HCT116 (cell line): ENCODE results near the gene SYT9. TPM values are rescaled to one million over a fixed set of nuclear protein-coding genes. Genes with fewer than 3 reads are reported as not detected.

Experiments
- ATAC-seq: fragments of 200-7000 bp; cut with Tn5 transposase; 2 replicates; pipeline ENCODE4 v1.9.1; 2020; ENCODE audit warnings: mild to moderate bottlenecking, moderate library complexity
- BruUV-seq: library from RNA; stranded (reverse); fragments of 400-500 nt; replicated peaks from 2 replicates; lab custom pipeline; 2021; lab: Mats Ljungman, UMichigan
- CTCF ChIA-PET: fragments of 300-600 bp; sonication (Branson Sonifier 250); formaldehyde crosslinking; loops from one replicate; lab custom pipeline; 2021; ENCODE audit warnings: antibody characterized with exemption; lab: Charles Lee
- POLR2A ChIA-PET: fragments of 300-600, 350-600 bp; sonication (Branson Sonifier 250); formaldehyde crosslinking; loops from one replicate; lab custom pipeline; 2021; ENCODE audit warnings: antibody characterized with exemption; lab: Charles Lee
- RAD21 ChIA-PET, 2 experiments: fragments of 300-600 bp; sonication (Branson Sonifier 250); formaldehyde crosslinking; loops; one replicate each; lab custom pipeline; 2023; ENCODE audit warnings: low total read pairs in 2 of 2; ENCODE audit not compliant: uncharacterized antibody in 2 of 2, unreplicated experiment in 2 of 2, low non-redundant PET in 1 of 2; lab: Charles Lee
- DNase-seq: peaks from one replicate; pipeline ENCODE4 v3.0.0-alpha.2; 2010; ENCODE audit warnings: low read depth, low spot score
- H2AFZ ChIP-seq: fragments of 200-600 bp; shearing (Covaris generic), sonication (generic); 2 replicates; pipeline ENCODE4 v1.6.1; 2017; ENCODE audit warnings: low read depth, mixed run types, mixed read lengths, antibody characterized with exemption, low read length; ENCODE audit not compliant: poor library complexity, severe bottlenecking
- H3K27ac ChIP-seq: 2 replicates; pipeline ENCODE4 v1.5.1; 2012; ENCODE audit warnings: low read depth, low read length
- H3K27me3 ChIP-seq: fragments of 200-600 bp; sonication (generic); 2 replicates; pipeline ENCODE4 v1.6.1; 2016; ENCODE audit warnings: mixed run types, low read length, mixed read lengths; ENCODE audit not compliant: insufficient read depth
- H3K36me3 ChIP-seq, 2 experiments: fragments of 200-500 bp in 1 of 2; fragments of 200-600 bp in 1 of 2; sonication (Bioruptor generic) in 1 of 2; sonication (generic) in 1 of 2; 2 replicates each; pipeline versions ENCODE4 v1.5.1 to v1.6.1; 2014 to 2016; ENCODE audit warnings: low read length in 2 of 2, inconsistent platforms in 1 of 2, mixed read lengths in 1 of 2, mixed run types in 1 of 2; ENCODE audit not compliant: insufficient read depth in 2 of 2, control insufficient read depth in 1 of 2
- H3K4me1 ChIP-seq, 2 experiments: fragments of 200-600 bp in 1 of 2; sonication (generic) in 1 of 2; 2 replicates each; pipeline versions ENCODE4 v1.5.1 to v1.6.1; 2012 to 2017; ENCODE audit warnings: low read length in 2 of 2, inconsistent platforms in 1 of 2, mild to moderate bottlenecking in 1 of 2, mixed read lengths in 1 of 2, mixed run types in 1 of 2, moderate library complexity in 1 of 2; ENCODE audit not compliant: insufficient read depth in 2 of 2, control insufficient read depth in 1 of 2
- H3K4me2 ChIP-seq: fragments of 200-600 bp; sonication (generic); 2 replicates; pipeline ENCODE4 v1.6.1; 2017; ENCODE audit warnings: mixed run types, low read length, mixed read lengths
- H3K4me3 ChIP-seq, 2 experiments: fragments of 200-600 bp in 1 of 2; sonication (generic) in 1 of 2; replicated peaks in 1 of 2; 2 replicates each; pipeline ENCODE4 v1.5.1; 2011 to 2016; ENCODE audit warnings: low read length in 2 of 2, control low read depth in 1 of 2, low read depth in 1 of 2, mild to moderate bottlenecking in 1 of 2, mixed read lengths in 1 of 2, mixed run types in 1 of 2
- H3K79me2 ChIP-seq: fragments of 200-600 bp; sonication (generic); 2 replicates; pipeline ENCODE4 v1.6.1; 2017; ENCODE audit warnings: mild to moderate bottlenecking, mixed run types, low read length, moderate library complexity, mixed read lengths; ENCODE audit not compliant: insufficient read depth
- H3K9ac ChIP-seq: fragments of 200-600 bp; sonication (generic); 2 replicates; pipeline ENCODE4 v1.6.1; 2016; ENCODE audit warnings: low read length, mixed read lengths
- H3K9me2 ChIP-seq: fragments of 200-600 bp; sonication (generic), shearing (Covaris generic); 2 replicates; pipeline ENCODE4 v1.6.1; 2017; ENCODE audit warnings: mixed run types, mild to moderate bottlenecking, moderate library complexity; ENCODE audit not compliant: insufficient read depth
- H3K9me3 ChIP-seq, 2 experiments: fragments of 200-500 bp in 1 of 2; fragments of 200-600 bp in 1 of 2; sonication (Bioruptor generic) in 1 of 2; sonication (generic) in 1 of 2; 2 replicates each; pipeline ENCODE4 v1.6.1; 2014 to 2017; ENCODE audit warnings: low read length in 2 of 2, mixed read lengths in 2 of 2, inconsistent platforms in 1 of 2, low read depth in 1 of 2, mild to moderate bottlenecking in 1 of 2, mixed run types in 1 of 2, moderate library complexity in 1 of 2; ENCODE audit not compliant: control insufficient read depth in 1 of 2, insufficient read depth in 1 of 2
- H4K20me1 ChIP-seq: fragments of 200-600 bp; sonication (generic), shearing (Covaris generic); 2 replicates; pipeline ENCODE4 v1.6.1; 2017; ENCODE audit warnings: mixed run types, mild to moderate bottlenecking, moderate library complexity; ENCODE audit not compliant: insufficient read depth
- CBX3 ChIP-seq: IDR thresholded peaks from 2 replicates; pipeline ENCODE4 v1.6.1; 2012; ENCODE audit warnings: low read depth
- CEBPB ChIP-seq: IDR thresholded peaks from 2 replicates; pipeline ENCODE4 v1.6.1; 2012; ENCODE audit warnings: low read depth
- EGR1 ChIP-seq: IDR thresholded peaks from 2 replicates; pipeline ENCODE4 v1.6.1; 2012; ENCODE audit warnings: low read depth
- ELF1 ChIP-seq: IDR thresholded peaks from 2 replicates; pipeline ENCODE4 v1.6.1; 2012; ENCODE audit warnings: low read depth, borderline replicate concordance
- FOSL1 ChIP-seq: IDR thresholded peaks from 2 replicates; pipeline ENCODE4 v1.6.1; 2012; ENCODE audit warnings: low read depth
- JUND ChIP-seq: IDR thresholded peaks from 2 replicates; pipeline ENCODE4 v1.6.1; 2012
- POLR2A ChIP-seq: IDR thresholded peaks from 2 replicates; pipeline ENCODE4 v1.7.0; 2011; ENCODE audit warnings: borderline replicate concordance; ENCODE audit not compliant: insufficient read depth, insufficient read length; ENCODE audit errors: extremely low read depth
- POLR2AphosphoS5 ChIP-seq: IDR thresholded peaks from 2 replicates; pipeline ENCODE4 v1.6.1; 2011; ENCODE audit warnings: mild to moderate bottlenecking, low read depth, low read length, moderate library complexity
- SIN3A ChIP-seq: IDR thresholded peaks from 2 replicates; pipeline ENCODE4 v1.6.1; 2012; ENCODE audit warnings: low read depth
- SP1 ChIP-seq: IDR thresholded peaks from 2 replicates; pipeline ENCODE4 v1.6.1; 2012; ENCODE audit warnings: low read depth
- TCF7L2 ChIP-seq: IDR thresholded peaks from 2 replicates; pipeline ENCODE4 v1.7.0; 2011; ENCODE audit warnings: borderline replicate concordance, inconsistent platforms; ENCODE audit not compliant: insufficient read depth, insufficient read length; ENCODE audit errors: extremely low read depth
- ZFX ChIP-seq: fragments of 450-650 bp; IDR thresholded peaks from 2 replicates; pipeline ENCODE4 v1.6.1; 2017
- ZNF274 ChIP-seq: fragments of 200-500 bp; sonication (Bioruptor generic); IDR thresholded peaks from 2 replicates; pipeline ENCODE4 v1.6.1; 2014; ENCODE audit warnings: mild to moderate bottlenecking, low read depth, low read length, inconsistent platforms
- intact Hi-C: fragments of 100-400 bp; cut with micrococcal nuclease; formaldehyde crosslinking; loops from 2 replicates; pipeline ENCODE4 v1.10.0; 2022
- total RNA-seq: library from RNA; stranded (reverse); gene quantifications from one replicate; pipeline ENCODE4 v1.2.1, GENCODE V29; 2021; ENCODE audit not compliant: unreplicated experiment
- TF ChIP-seq, protein P1 (sequence below): IDR thresholded peaks from 2 replicates; pipeline ENCODE4 v1.6.1; 2011; ENCODE audit warnings: mild to moderate bottlenecking, low read length, moderate library complexity; ENCODE audit not compliant: insufficient replicate concordance; ENCODE audit errors: extremely low read depth
- TF ChIP-seq, protein P2 (sequence below): IDR thresholded peaks from 2 replicates; pipeline ENCODE4 v1.6.1; 2012
- TF ChIP-seq, protein P3 (sequence below): IDR thresholded peaks from 2 replicates; pipeline ENCODE4 v1.6.1; 2012; ENCODE audit warnings: low read depth
- TF ChIP-seq, protein P4 (sequence below): IDR thresholded peaks from 2 replicates; pipeline ENCODE4 v1.6.1; 2012
- TF ChIP-seq, protein P5 (sequence below), 3 experiments: fragments of 200-600 bp in 1 of 3; sonication (generic) in 1 of 3; IDR thresholded peaks in 2 of 3; conservative IDR thresholded peaks in 1 of 3; 2 replicates each; pipeline ENCODE4 v1.5.1; 2012 to 2017; ENCODE audit warnings: low read depth in 2 of 3, low read length in 2 of 3, antibody characterized with exemption in 1 of 3, borderline replicate concordance in 1 of 3, control low read depth in 1 of 3, mild to moderate bottlenecking in 1 of 3, mixed read lengths in 1 of 3, mixed run types in 1 of 3, moderate library complexity in 1 of 3; ENCODE audit not compliant: insufficient read depth in 1 of 3

Gene SYT9
- total RNA-seq, 1 experiment from 2014 or later = not detected

DNA sequence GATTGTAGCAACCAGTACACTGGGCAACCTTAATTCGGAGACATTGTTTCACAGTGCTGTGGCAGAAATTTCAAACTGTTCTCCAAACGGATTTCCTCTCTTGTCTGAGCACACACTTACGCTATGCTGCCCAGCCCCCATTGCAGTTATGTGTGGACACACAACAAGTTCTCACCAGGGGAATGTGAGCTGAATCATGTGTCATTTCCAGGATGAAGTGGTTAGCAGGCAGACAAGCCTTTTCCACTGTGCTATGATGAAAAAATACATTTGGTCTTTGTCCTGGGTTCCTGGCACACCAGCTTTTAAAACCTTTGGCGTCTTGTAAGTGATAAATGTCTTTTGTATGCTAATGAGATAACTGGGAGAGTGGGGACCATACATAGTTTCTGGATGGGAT lies 46.9 kb upstream of the SYT9 start:
- H3K4me1 ChIP-seq = no peaks in the 10 kb centered on the region
- no peaks in the 10 kb centered on the region for H3K36me3 ChIP-seq
- H3K79me2 ChIP-seq = no peaks in the 10 kb centered on the region
- RAD21 ChIA-PET = no interaction called here
- no TSS peak for BruUV-seq
- peaks cover 33% of the 10 kb centered on the region; the same call in 1 of the 2 replicates for H3K27me3 ChIP-seq
- intact Hi-C loops = no loop called here
- POLR2A ChIA-PET = no interaction called here
- no peak overlapping the region for H3K9ac ChIP-seq
- TF ChIP-seq SP1 (no peak), CEBPB (no peak), ELF1 (no peak), POLR2AphosphoS5 (no peak), SIN3A (no peak), JUND (no peak), FOSL1 (no peak), EGR1 (no peak), ZFX (no peak), ZNF274 (no peak), TCF7L2 (no peak), POLR2A (no peak), CBX3 (no peak)
- TF ChIP-seq, protein P1, sequence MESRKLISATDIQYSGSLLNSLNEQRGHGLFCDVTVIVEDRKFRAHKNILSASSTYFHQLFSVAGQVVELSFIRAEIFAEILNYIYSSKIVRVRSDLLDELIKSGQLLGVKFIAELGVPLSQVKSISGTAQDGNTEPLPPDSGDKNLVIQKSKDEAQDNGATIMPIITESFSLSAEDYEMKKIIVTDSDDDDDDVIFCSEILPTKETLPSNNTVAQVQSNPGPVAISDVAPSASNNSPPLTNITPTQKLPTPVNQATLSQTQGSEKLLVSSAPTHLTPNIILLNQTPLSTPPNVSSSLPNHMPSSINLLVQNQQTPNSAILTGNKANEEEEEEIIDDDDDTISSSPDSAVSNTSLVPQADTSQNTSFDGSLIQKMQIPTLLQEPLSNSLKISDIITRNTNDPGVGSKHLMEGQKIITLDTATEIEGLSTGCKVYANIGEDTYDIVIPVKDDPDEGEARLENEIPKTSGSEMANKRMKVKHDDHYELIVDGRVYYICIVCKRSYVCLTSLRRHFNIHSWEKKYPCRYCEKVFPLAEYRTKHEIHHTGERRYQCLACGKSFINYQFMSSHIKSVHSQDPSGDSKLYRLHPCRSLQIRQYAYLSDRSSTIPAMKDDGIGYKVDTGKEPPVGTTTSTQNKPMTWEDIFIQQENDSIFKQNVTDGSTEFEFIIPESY = no peak
- TF ChIP-seq, protein P2, sequence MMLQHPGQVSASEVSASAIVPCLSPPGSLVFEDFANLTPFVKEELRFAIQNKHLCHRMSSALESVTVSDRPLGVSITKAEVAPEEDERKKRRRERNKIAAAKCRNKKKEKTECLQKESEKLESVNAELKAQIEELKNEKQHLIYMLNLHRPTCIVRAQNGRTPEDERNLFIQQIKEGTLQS = no peak
- TF ChIP-seq, protein P3, sequence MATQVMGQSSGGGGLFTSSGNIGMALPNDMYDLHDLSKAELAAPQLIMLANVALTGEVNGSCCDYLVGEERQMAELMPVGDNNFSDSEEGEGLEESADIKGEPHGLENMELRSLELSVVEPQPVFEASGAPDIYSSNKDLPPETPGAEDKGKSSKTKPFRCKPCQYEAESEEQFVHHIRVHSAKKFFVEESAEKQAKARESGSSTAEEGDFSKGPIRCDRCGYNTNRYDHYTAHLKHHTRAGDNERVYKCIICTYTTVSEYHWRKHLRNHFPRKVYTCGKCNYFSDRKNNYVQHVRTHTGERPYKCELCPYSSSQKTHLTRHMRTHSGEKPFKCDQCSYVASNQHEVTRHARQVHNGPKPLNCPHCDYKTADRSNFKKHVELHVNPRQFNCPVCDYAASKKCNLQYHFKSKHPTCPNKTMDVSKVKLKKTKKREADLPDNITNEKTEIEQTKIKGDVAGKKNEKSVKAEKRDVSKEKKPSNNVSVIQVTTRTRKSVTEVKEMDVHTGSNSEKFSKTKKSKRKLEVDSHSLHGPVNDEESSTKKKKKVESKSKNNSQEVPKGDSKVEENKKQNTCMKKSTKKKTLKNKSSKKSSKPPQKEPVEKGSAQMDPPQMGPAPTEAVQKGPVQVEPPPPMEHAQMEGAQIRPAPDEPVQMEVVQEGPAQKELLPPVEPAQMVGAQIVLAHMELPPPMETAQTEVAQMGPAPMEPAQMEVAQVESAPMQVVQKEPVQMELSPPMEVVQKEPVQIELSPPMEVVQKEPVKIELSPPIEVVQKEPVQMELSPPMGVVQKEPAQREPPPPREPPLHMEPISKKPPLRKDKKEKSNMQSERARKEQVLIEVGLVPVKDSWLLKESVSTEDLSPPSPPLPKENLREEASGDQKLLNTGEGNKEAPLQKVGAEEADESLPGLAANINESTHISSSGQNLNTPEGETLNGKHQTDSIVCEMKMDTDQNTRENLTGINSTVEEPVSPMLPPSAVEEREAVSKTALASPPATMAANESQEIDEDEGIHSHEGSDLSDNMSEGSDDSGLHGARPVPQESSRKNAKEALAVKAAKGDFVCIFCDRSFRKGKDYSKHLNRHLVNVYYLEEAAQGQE = no peak
- TF ChIP-seq, protein P4, sequence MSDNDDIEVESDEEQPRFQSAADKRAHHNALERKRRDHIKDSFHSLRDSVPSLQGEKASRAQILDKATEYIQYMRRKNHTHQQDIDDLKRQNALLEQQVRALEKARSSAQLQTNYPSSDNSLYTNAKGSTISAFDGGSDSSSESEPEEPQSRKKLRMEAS = no peak
- TF ChIP-seq, protein P5, sequence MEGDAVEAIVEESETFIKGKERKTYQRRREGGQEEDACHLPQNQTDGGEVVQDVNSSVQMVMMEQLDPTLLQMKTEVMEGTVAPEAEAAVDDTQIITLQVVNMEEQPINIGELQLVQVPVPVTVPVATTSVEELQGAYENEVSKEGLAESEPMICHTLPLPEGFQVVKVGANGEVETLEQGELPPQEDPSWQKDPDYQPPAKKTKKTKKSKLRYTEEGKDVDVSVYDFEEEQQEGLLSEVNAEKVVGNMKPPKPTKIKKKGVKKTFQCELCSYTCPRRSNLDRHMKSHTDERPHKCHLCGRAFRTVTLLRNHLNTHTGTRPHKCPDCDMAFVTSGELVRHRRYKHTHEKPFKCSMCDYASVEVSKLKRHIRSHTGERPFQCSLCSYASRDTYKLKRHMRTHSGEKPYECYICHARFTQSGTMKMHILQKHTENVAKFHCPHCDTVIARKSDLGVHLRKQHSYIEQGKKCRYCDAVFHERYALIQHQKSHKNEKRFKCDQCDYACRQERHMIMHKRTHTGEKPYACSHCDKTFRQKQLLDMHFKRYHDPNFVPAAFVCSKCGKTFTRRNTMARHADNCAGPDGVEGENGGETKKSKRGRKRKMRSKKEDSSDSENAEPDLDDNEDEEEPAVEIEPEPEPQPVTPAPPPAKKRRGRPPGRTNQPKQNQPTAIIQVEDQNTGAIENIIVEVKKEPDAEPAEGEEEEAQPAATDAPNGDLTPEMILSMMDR (IDR thresholded peaks at IDR 0.05 in 2 of 3, conservative IDR thresholded peaks at IDR 0.05 in 1 of 3; ENCODE audit: borderline replicate concordance in 1 of 3, insufficient read depth in 1 of 3, low read depth in 2 of 3, low read length in 2 of 3) = no peak
- no peaks in the 10 kb centered on the region for H4K20me1 ChIP-seq
- no peaks in the 10 kb centered on the region for H3K9me3 ChIP-seq
- H3K4me2 ChIP-seq = no peak overlapping the region
- ATAC-seq (no peak), DNase-seq (no peak)
- H2AFZ ChIP-seq = no peak overlapping the region
- CTCF ChIA-PET = no interaction called here
- no peaks in the 10 kb centered on the region for H3K9me2 ChIP-seq
- no peak overlapping the region for H3K27ac ChIP-seq
- no peak overlapping the region for H3K4me3 ChIP-seq
